Trophoblast cell (in vitro differentiated cells and primary cell): ENCODE data around the gene DISC1.

Source experiments
- DNase-seq, 2 donors: peaks; one replicate each; pipeline ENCODE4 v3.0.0-alpha.2; 2016
- H2AFZ ChIP-seq: 2 replicates; pipeline ENCODE4 v1.6.1; 2013; ENCODE audit warnings: low read length, moderate library complexity, mild to moderate bottlenecking; ENCODE audit not compliant: insufficient read depth, poor library complexity
- H2AK5ac ChIP-seq: 2 replicates; pipeline ENCODE4 v1.6.1; 2013; ENCODE audit warnings: mild to moderate bottlenecking, low read length
- H2BK120ac ChIP-seq: 2 replicates; pipeline ENCODE4 v1.6.1; 2013; ENCODE audit warnings: low read length, mild to moderate bottlenecking, moderate library complexity; ENCODE audit not compliant: insufficient read depth, poor library complexity
- H2BK12ac ChIP-seq: 2 replicates; pipeline ENCODE4 v1.6.1; 2013; ENCODE audit warnings: mild to moderate bottlenecking, low read length, moderate library complexity
- H2BK5ac ChIP-seq: 2 replicates; pipeline ENCODE4 v1.6.1; 2013; ENCODE audit warnings: low read length, low read depth, moderate library complexity, mild to moderate bottlenecking; ENCODE audit not compliant: poor library complexity
- H3K14ac ChIP-seq: 2 replicates; pipeline ENCODE4 v1.6.1; 2013; ENCODE audit warnings: mild to moderate bottlenecking, low read length
- H3K18ac ChIP-seq: 2 replicates; pipeline ENCODE4 v1.6.1; 2013; ENCODE audit warnings: mild to moderate bottlenecking, low read length
- H3K23ac ChIP-seq: 2 replicates; pipeline ENCODE4 v1.6.1; 2013; ENCODE audit warnings: low read length
- H3K27ac ChIP-seq: 2 replicates; pipeline ENCODE4 v1.5.1; 2013; ENCODE audit warnings: low read depth, mild to moderate bottlenecking, inconsistent platforms, low read length, moderate library complexity
- H3K27me3 ChIP-seq: 2 replicates; pipeline ENCODE4 v1.6.1; 2013; ENCODE audit warnings: inconsistent platforms, mild to moderate bottlenecking, low read length, moderate library complexity; ENCODE audit not compliant: insufficient read depth
- H3K36me3 ChIP-seq, 2 experiments: 1 replicate in 1 of 2; 2 replicates in 1 of 2; pipeline ENCODE4 v1.6.1; 2013; ENCODE audit warnings: low read length in 2 of 2, mild to moderate bottlenecking in 2 of 2, moderate library complexity in 1 of 2; ENCODE audit not compliant: insufficient read depth in 2 of 2, control insufficient read depth in 1 of 2
- H3K4ac ChIP-seq: 2 replicates; pipeline ENCODE4 v1.6.1; 2013; ENCODE audit warnings: low read depth, mild to moderate bottlenecking, low read length, moderate library complexity
- H3K4me1 ChIP-seq, 2 experiments: 1 replicate in 1 of 2; 2 replicates in 1 of 2; pipeline ENCODE4 v1.6.1; 2013; ENCODE audit warnings: low read length in 2 of 2, mild to moderate bottlenecking in 2 of 2, moderate library complexity in 1 of 2; ENCODE audit not compliant: insufficient read depth in 2 of 2, control insufficient read depth in 1 of 2
- H3K4me2 ChIP-seq: 2 replicates; pipeline ENCODE4 v1.6.1; 2013; ENCODE audit warnings: inconsistent platforms, mild to moderate bottlenecking, low read length, moderate library complexity
- H3K4me3 ChIP-seq: 2 replicates; pipeline ENCODE4 v1.5.1; 2013; ENCODE audit warnings: mild to moderate bottlenecking, low read depth, low read length, inconsistent platforms
- H3K79me1 ChIP-seq: one replicate; pipeline ENCODE4 v1.6.1; 2013; ENCODE audit warnings: low read length
- H3K79me2 ChIP-seq: 2 replicates; pipeline ENCODE4 v1.6.1; 2013; ENCODE audit warnings: low read length, mild to moderate bottlenecking; ENCODE audit not compliant: control insufficient read depth, insufficient read depth, poor library complexity
- H3K9ac ChIP-seq: 2 replicates; pipeline ENCODE4 v1.6.1; 2013; ENCODE audit warnings: mild to moderate bottlenecking, low read length
- H3K9me3 ChIP-seq: 2 replicates; pipeline ENCODE4 v1.6.1; 2013; ENCODE audit warnings: low read depth, mild to moderate bottlenecking, control low read depth, inconsistent platforms, low read length; ENCODE audit not compliant: insufficient read depth
- H4K12ac ChIP-seq: 2 replicates; pipeline ENCODE4 v1.6.1; 2013; ENCODE audit warnings: low read depth, mild to moderate bottlenecking, low read length, moderate library complexity
- H4K8ac ChIP-seq: 2 replicates; pipeline ENCODE4 v1.6.1; 2013; ENCODE audit warnings: low read depth, mild to moderate bottlenecking, low read length, moderate library complexity
- H4K91ac ChIP-seq: one replicate; pipeline ENCODE4 v1.6.1; 2013; ENCODE audit warnings: low read depth, mild to moderate bottlenecking, low read length, moderate library complexity
- WGBS: extraction: QIAGEN DNeasy Blood & Tissue Kit; methylation state at CpG from one replicate; pipeline ENCODE4 v1.1.7; 2013; ENCODE audit warnings: missing lambda C conversion rate; ENCODE audit not compliant: insufficient read length, insufficient coverage; ENCODE audit errors: extremely low coverage; 5-methylcytosine and 5-hydroxymethylcytosine counted together

DISC1 gene

DNA sequence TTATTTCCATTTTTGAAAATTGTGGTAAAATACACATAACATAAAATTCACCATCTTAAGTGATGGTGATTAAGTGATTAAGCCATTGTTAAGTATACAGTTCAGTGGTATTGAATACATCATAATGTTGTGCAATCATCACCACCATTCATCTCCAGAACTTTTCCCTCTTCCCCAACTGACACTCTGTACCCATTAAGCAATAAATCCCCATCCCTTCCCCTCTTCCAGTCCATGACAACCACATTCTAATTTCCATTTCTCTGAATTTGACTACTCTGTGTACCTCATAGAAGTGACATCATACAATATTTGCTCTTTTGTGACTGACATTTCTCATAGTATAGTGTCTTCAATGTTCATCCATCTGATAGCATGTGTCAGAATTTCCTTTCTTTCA is 124.8 kb downstream of the DISC1 start:
- no peak overlapping the region for H3K9ac ChIP-seq
- no peaks in the 10 kb centered on the region for H3K27me3 ChIP-seq
- no peak overlapping the region for H3K27ac ChIP-seq
- H3K4me1 ChIP-seq, result no peaks in the 10 kb centered on the region
- H3K36me3 ChIP-seq, result peaks cover 3 to 5% of the 10 kb centered on the region in 2 experiments
- H3K9me3 ChIP-seq, result peaks cover 6% of the 10 kb centered on the region
- H2BK5ac ChIP-seq, result no peak overlapping the region
- H3K23ac ChIP-seq, result no peak overlapping the region
- no peaks in the 10 kb centered on the region for H3K79me1 ChIP-seq
- no peak overlapping the region for H3K4me2 ChIP-seq
- no peak overlapping the region for H3K14ac ChIP-seq
- H4K8ac ChIP-seq, result no peak overlapping the region
- no peak overlapping the region for H2AFZ ChIP-seq
- H3K79me2 ChIP-seq, result no peaks in the 10 kb centered on the region
- H2AK5ac ChIP-seq, result no peak overlapping the region
- H3K4me3 ChIP-seq, result no peak overlapping the region
- no peak overlapping the region for H3K18ac ChIP-seq
- no peak overlapping the region for H2BK120ac ChIP-seq
- H4K91ac ChIP-seq, result no peak overlapping the region
- H2BK12ac ChIP-seq, result no peak overlapping the region
- H4K12ac ChIP-seq, result no peak overlapping the region
- H3K4ac ChIP-seq, result no peak overlapping the region
- DNase-seq, result no peak

DNA sequence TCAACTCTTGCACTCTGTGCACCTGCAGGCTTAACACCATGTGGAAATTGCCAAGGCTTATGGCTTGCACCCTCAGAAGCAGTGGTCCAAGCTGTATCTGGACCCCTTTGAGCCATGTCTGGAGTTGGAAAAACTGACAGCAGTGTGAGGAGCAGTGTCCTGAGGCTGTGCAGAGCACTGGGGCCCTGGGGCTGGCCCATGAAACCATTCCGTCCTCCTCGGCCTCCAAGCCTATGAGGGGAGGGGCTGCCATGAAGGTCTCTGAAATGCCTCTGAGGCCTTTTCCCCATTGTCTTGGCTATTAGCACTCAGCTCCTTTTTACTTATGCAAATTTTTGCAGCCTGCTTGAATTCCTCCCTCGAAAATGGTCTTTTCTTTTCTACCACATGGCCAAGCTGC is 126.7 kb downstream of the DISC1 start:
- Histone ChIP-seq H3K4me2 (no peak overlapping the region), H3K9me3 (peaks cover 6% of the 10 kb centered on the region), H3K4ac (no peak overlapping the region), H3K18ac (no peak overlapping the region), H3K36me3 (peaks cover 3 to 5% of the 10 kb centered on the region in 2 experiments), H2BK120ac (no peak overlapping the region), H3K23ac (no peak overlapping the region), H3K27ac (no peak overlapping the region), H2AK5ac (no peak overlapping the region), H3K79me2 (no peaks in the 10 kb centered on the region), H3K79me1 (no peaks in the 10 kb centered on the region), H4K8ac (no peak overlapping the region), H4K91ac (no peak overlapping the region), H3K4me1 (peaks cover 0 to 5% of the 10 kb centered on the region in 2 experiments), H2AFZ (no peak overlapping the region), H2BK12ac (no peak overlapping the region), H2BK5ac (no peak overlapping the region), H3K4me3 (no peak overlapping the region), H3K27me3 (no peaks in the 10 kb centered on the region), H3K14ac (no peak overlapping the region), H3K9ac (no peak overlapping the region), H4K12ac (no peak overlapping the region)
- no peak for DNase-seq
- WGBS, result no CpG with 5 or more reads among the region's 3 CpGs

DNA sequence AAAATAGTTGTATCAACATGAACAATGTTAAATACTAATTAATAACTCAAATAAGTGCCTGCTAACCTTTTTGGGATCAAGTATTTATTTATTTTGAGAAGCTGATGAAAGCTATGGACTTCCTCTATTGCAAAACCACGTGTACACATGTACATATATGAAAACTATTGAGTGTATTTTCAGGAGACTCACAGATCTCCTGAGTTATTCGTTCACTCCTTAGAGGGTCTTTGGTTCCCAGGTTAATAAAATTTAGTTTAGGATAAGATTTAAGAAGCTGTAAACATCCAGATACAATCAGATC is 130.5 kb downstream of the DISC1 start:
- Histone ChIP-seq H2AK5ac (no peak overlapping the region), H3K27me3 (no peaks in the 10 kb centered on the region), H3K36me3 (peaks cover 3 to 5% of the 10 kb centered on the region in 2 experiments), H2BK5ac (no peak overlapping the region), H4K12ac (no peak overlapping the region), H2AFZ (no peak overlapping the region), H3K9ac (no peak overlapping the region), H2BK120ac (no peak overlapping the region), H3K18ac (no peak overlapping the region), H3K4me2 (no peak overlapping the region), H4K8ac (no peak overlapping the region), H3K4ac (no peak overlapping the region), H3K4me1 (peaks cover 0 to 5% of the 10 kb centered on the region in 2 experiments), H3K23ac (no peak overlapping the region), H3K79me2 (no peaks in the 10 kb centered on the region), H3K27ac (no peak overlapping the region), H2BK12ac (no peak overlapping the region), H4K91ac (no peak overlapping the region), H3K14ac (no peak overlapping the region), H3K4me3 (no peak overlapping the region), H3K9me3 (peaks cover 6% of the 10 kb centered on the region), H3K79me1 (no peaks in the 10 kb centered on the region)
- no CpG with 5 or more reads among the region's 2 CpGs for WGBS
- no peak for DNase-seq

DNA sequence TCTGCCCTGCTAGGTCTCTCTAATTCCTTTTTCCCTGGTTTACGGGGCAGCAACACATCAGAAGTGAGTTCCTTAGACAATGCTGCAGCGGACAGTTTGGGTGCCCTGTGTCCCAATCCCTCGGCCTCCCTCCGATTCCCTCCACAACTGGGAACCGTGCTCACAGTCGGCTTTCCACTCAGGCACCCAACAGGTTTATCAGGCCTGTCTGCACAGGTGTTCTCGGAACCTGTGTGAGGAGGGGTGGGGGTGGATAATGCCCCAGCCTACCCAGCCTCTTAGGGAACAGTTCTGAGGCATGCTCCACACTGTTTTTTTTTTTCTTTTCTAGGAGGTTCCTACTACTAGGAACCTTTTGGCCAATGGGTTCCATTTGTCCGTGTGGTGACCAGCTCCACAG is 131.2 kb downstream of the DISC1 start:
- H4K91ac ChIP-seq, result no peak overlapping the region
- no peak overlapping the region for H3K9ac ChIP-seq
- H3K27me3 ChIP-seq, result no peaks in the 10 kb centered on the region
- H2BK5ac ChIP-seq, result no peak overlapping the region
- no peaks in the 10 kb centered on the region for H3K79me2 ChIP-seq
- H2BK12ac ChIP-seq, result no peak overlapping the region
- H3K36me3 ChIP-seq, result peaks cover 3 to 5% of the 10 kb centered on the region in 2 experiments
- WGBS, result no CpG with 5 or more reads among the region's 8 CpGs
- peaks cover 6% of the 10 kb centered on the region for H3K9me3 ChIP-seq
- no peak overlapping the region for H3K4me3 ChIP-seq
- no peak overlapping the region for H3K4ac ChIP-seq
- H3K79me1 ChIP-seq, result no peaks in the 10 kb centered on the region
- no peak overlapping the region for H3K14ac ChIP-seq
- H3K4me1 ChIP-seq, result peaks cover 0 to 5% of the 10 kb centered on the region in 2 experiments
- no peak overlapping the region for H4K12ac ChIP-seq
- H3K27ac ChIP-seq, result no peak overlapping the region
- H2BK120ac ChIP-seq, result no peak overlapping the region
- no peak overlapping the region for H4K8ac ChIP-seq
- no peak overlapping the region for H2AK5ac ChIP-seq
- H3K23ac ChIP-seq, result no peak overlapping the region
- H3K18ac ChIP-seq, result no peak overlapping the region
- H2AFZ ChIP-seq, result no peak overlapping the region
- DNase-seq, result no peak
- no peak overlapping the region for H3K4me2 ChIP-seq
